Stimulated activated CD4-positive, alpha-beta T cell treated with anti-CD3 and anti-CD28 coated beads, Interleukin-2, amount 100 ng/mL, for 4 hours (primary cell): ENCODE results near the gene SLC17A9.

Experiments
- DNase-seq: peaks from one replicate; pipeline ENCODE4 v3.0.0-alpha.2; 2020; ENCODE audit warnings: low read depth

SLC17A9 gene

GRCh38 chr20:63005365-63005861 lies 52.9 kb downstream of the SLC17A9 start:
- DNase-seq, result no peak

GRCh38 chr20:63005862-63006539 lies 53.5 kb downstream of the SLC17A9 start:
- no peak for DNase-seq

GRCh38 chr20:63006540-63007359 lies 54.2 kb downstream of the SLC17A9 start, which contains the start of gene BHLHE23:
Gene BHLHE23, minus strand, starts transcription at chr20:63006964. Its CDS starts 190 bp downstream, at chr20:63006774.
- DNase-seq, result peak; percentile 32

GRCh38 chr20:63007360-63007645 lies 54.8 kb downstream of the SLC17A9 start:
- no peak for DNase-seq

GRCh38 chr20:63007646-63008488 lies 55.4 kb downstream of the SLC17A9 start:
- DNase-seq, result no peak

- no peak for DNase-seq
Measured at GRCh38 chr20:63008541-63009044, 56.1 kb downstream of the SLC17A9 start.

- DNase-seq, result peak; percentile 70
Measured at GRCh38 chr20:63009045-63009961, 56.8 kb downstream of the SLC17A9 start.

GRCh38 chr20:63009988-63010769 lies 57.7 kb downstream of the SLC17A9 start:
- peak; percentile 73 for DNase-seq

- DNase-seq, result no peak
Measured at GRCh38 chr20:63011798-63012197, 59.3 kb downstream of the SLC17A9 start.

- no peak for DNase-seq
Measured at GRCh38 chr20:63013207-63013606, 60.7 kb downstream of the SLC17A9 start.

GRCh38 chr20:63014287-63014686 lies 61.8 kb downstream of the SLC17A9 start:
- no peak for DNase-seq

- no peak for DNase-seq
Measured at GRCh38 chr20:63014710-63015109, 62.2 kb downstream of the SLC17A9 start.

GRCh38 chr20:63015147-63015661 lies 62.7 kb downstream of the SLC17A9 start:
- no peak for DNase-seq

- no peak for DNase-seq
Measured at GRCh38 chr20:63015662-63016361, 63.3 kb downstream of the SLC17A9 start.

GRCh38 chr20:63016514-63017075 lies 64.1 kb downstream of the SLC17A9 start:
- DNase-seq, result no peak

- DNase-seq, result no peak
Measured at GRCh38 chr20:63017076-63017825, 64.7 kb downstream of the SLC17A9 start.

- no peak for DNase-seq
Measured at GRCh38 chr20:63017826-63018411, 65.4 kb downstream of the SLC17A9 start.
